ENCODE data around the gene GGCX. TPM values are rescaled to one million over a fixed set of nuclear protein-coding genes. Genes with fewer than 3 reads are reported as not detected.

Gene GGCX
- total and polyA plus RNA-seq, 3 experiments from 2014 or later = 15.7 to 23.3 (median 22.3) TPM

DNA sequence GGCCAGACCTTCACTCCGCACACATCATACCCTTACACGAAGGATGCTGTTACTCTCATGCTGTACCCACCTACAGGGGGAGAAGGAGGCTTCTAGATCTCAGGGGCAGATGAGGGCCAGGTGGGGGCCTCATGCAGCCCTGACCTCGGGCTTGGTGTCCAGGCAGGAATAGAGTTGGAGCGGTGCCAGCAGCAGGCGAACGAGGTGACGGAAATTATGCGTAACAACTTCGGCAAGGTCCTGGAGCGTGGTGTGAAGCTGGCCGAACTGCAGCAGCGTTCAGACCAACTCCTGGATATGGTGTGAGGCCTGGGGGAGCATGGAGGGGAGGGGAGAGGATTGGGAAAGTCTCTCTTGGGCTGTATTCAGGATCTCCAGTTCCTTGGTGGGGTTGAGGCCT is 30.3 kb upstream of the GGCX start:
- no peak overlapping the region for H3K4me3 ChIP-seq (ENCODE audit: low read length)
- Mint-ChIP-seq H3K4me1 (peaks cover 38 to 44% (median 41%) of the 10 kb centered on the region in 3 donors), H3K9me3 (no peaks in the 10 kb centered on the region), H3K4me3 (peak overlapping the region in 1 of 7 donors; percentile 76), H3K27ac (peak overlapping the region in 2 of 8 donors; percentile 7 to 66), H3K27me3 (no peaks in the 10 kb centered on the region), H3K36me3 (peaks cover 0 to 13% (median 0%) of the 10 kb centered on the region in 3 donors)
- no peaks in the 10 kb centered on the region for H3K36me3 ChIP-seq (ENCODE audit: insufficient read depth, low read length)
- H3K27me3 ChIP-seq (ENCODE audit: insufficient read depth, low read length, poor library complexity, severe bottlenecking) = no peaks in the 10 kb centered on the region
- no peak overlapping the region for H3K27ac ChIP-seq (ENCODE audit: low read depth, low read length)
- DNase-seq = no peak
- H3K4me1 ChIP-seq (ENCODE audit: insufficient read depth, low read length) = peaks cover 26% of the 10 kb centered on the region
- CTCF ChIA-PET = no interaction called here
- POLR2A ChIA-PET = no interaction called here
- H3K9me3 ChIP-seq (ENCODE audit: low read length) = no peaks in the 10 kb centered on the region

- H3K27me3 Mint-ChIP-seq = peaks cover 0 to under 1% of the 10 kb centered on the region in 2 donors
- H3K36me3 ChIP-seq (ENCODE audit: insufficient read depth, low read length) = no peaks in the 10 kb centered on the region
- no peaks in the 10 kb centered on the region for H3K27me3 ChIP-seq (ENCODE audit: insufficient read depth, low read length, poor library complexity, severe bottlenecking)
- no peaks in the 10 kb centered on the region for H3K9me3 Mint-ChIP-seq
- peak overlapping the region in 3 of 8 donors; percentile 0 to 80 (median 6) for H3K27ac Mint-ChIP-seq
- DNase-seq = no peak
- ChIA-PET CTCF (no interaction called here), POLR2A (interaction anchor here (0.7 kb wide), 1 partner anchor 19 kb away, joined by 8 read pairs; no protein-coding TSS in a partner anchor)
- H3K36me3 Mint-ChIP-seq = peaks cover 0 to 10% (median 0%) of the 10 kb centered on the region in 3 donors
- H3K4me3 Mint-ChIP-seq = peak overlapping the region in 1 of 7 donors; percentile 22
- H3K4me1 Mint-ChIP-seq = peaks cover 36 to 42% (median 37%) of the 10 kb centered on the region in 3 donors
- H3K4me3 ChIP-seq (ENCODE audit: low read length) = no peak overlapping the region
- peaks cover 23% of the 10 kb centered on the region for H3K4me1 ChIP-seq (ENCODE audit: insufficient read depth, low read length)
- no peaks in the 10 kb centered on the region for H3K9me3 ChIP-seq (ENCODE audit: low read length)
- no peak overlapping the region for H3K27ac ChIP-seq (ENCODE audit: low read depth, low read length)
Observed at GRCh38 chr2:85590950-85591349, 29.7 kb upstream of the GGCX start.

DNA sequence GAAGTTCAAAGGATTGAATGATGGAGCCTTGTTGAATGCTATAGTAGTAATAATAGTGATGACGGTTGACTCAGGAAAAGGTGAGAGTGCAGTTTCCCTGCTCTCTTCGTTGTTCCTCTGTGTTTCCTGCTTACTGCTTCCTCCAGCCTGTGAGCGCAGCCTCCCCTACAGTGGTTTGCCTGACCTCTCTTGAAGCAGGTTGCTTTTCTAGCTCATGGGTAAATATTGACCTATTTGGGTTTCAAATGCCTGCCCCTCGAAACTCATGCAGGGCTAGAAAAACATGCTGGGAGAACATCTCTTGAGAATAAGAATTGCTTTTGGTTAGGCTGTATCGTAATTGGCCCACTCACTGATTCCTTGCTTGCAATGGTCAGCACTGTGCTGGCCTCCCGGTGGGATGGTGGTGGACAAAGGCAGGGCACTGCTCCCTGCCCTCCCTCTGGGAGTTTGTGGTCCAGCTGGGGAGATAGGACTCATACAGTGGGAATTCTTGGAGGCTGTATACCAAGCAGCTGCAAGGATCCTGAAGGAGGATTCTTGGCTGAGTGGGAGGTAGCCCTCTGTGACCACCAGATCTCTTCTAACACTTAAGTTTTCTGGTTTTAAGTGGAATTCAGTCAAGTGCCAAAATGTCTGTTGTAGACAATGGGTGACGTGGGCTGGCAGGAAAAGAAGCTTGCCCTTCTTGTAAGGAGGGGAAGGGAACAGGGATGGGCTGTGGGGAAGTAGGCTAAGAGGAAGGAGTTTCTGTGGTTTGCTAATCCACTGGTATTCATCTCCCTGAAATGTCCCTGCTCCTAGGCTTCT is 28.9 kb upstream of the GGCX start:
- Histone ChIP-seq H3K4me1 (ENCODE audit: insufficient read depth, low read length) (peaks cover 30% of the 10 kb centered on the region), H3K36me3 (ENCODE audit: insufficient read depth, low read length) (no peaks in the 10 kb centered on the region), H3K4me3 (ENCODE audit: low read length) (no peak overlapping the region), H3K9me3 (ENCODE audit: low read length) (no peaks in the 10 kb centered on the region), H3K27me3 (ENCODE audit: insufficient read depth, low read length, poor library complexity, severe bottlenecking) (no peaks in the 10 kb centered on the region), H3K27ac (ENCODE audit: low read depth, low read length) (no peak overlapping the region)
- ChIA-PET CTCF (no interaction called here), POLR2A (interaction anchor here (0.7 kb wide), 1 partner anchor 20 kb away, joined by 8 read pairs; no protein-coding TSS in a partner anchor)
- Mint-ChIP-seq H3K4me3 (peak overlapping the region in 1 of 7 donors; percentile 22), H3K36me3 (peaks cover 0 to 3% (median 0%) of the 10 kb centered on the region in 3 donors), H3K9me3 (no peaks in the 10 kb centered on the region), H3K4me1 (peaks cover 37 to 42% (median 37%) of the 10 kb centered on the region in 3 donors), H3K27me3 (peaks cover 0 to 1% of the 10 kb centered on the region in 2 donors), H3K27ac (peak overlapping the region in 6 of 8 donors; percentile 0 to 80 (median 30))
- no peak for DNase-seq

DNA sequence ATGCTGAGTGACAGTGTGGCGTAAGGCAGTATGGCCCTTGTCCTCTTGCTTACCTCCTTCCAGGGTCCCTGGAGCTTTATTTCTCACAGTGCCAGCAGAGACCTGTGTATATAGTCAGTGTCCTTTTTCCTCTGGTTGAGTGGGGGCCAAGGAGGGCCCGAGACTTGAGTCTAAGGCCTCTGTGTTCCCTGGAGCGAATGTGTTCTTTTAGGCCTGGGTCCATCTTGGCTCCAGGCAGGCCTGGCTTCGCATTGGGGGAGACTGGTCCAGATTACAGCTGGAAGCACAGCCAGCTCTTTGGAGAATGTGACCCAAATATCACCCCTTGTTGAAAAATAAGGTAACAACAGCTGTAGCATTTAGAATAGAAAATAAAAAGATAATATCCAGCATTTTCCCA is 27.9 kb upstream of the GGCX start:
- Histone ChIP-seq H3K4me3 (ENCODE audit: low read length) (no peak overlapping the region), H3K27ac (ENCODE audit: low read depth, low read length) (no peak overlapping the region), H3K27me3 (ENCODE audit: insufficient read depth, low read length, poor library complexity, severe bottlenecking) (no peaks in the 10 kb centered on the region), H3K36me3 (ENCODE audit: insufficient read depth, low read length) (no peaks in the 10 kb centered on the region), H3K9me3 (ENCODE audit: low read length) (no peaks in the 10 kb centered on the region), H3K4me1 (ENCODE audit: insufficient read depth, low read length) (peaks cover 28% of the 10 kb centered on the region)
- ChIA-PET POLR2A (interaction anchor here (0.8 kb wide), 1 partner anchor 12 kb away, joined by 3 read pairs; the partner anchor contains the start of gene VAMP8), CTCF (interaction anchor here (0.7 kb wide), 1 partner anchor 18 kb away, joined by 3 read pairs; no protein-coding TSS in a partner anchor)
- Mint-ChIP-seq H3K27ac (peak overlapping the region in 3 of 8 donors; percentile 51 to 87 (median 84)), H3K4me1 (peaks cover 32 to 38% (median 32%) of the 10 kb centered on the region in 3 donors), H3K27me3 (peaks cover 0 to 1% of the 10 kb centered on the region in 2 donors), H3K36me3 (peaks cover 0 to 4% (median 0%) of the 10 kb centered on the region in 3 donors), H3K4me3 (no peak overlapping the region), H3K9me3 (no peaks in the 10 kb centered on the region)
- DNase-seq = no peak

GRCh38 chr2:85588645-85589044 is 27.4 kb upstream of the GGCX start:
- Histone ChIP-seq H3K4me1 (ENCODE audit: insufficient read depth, low read length) (peaks cover 29% of the 10 kb centered on the region), H3K27me3 (ENCODE audit: insufficient read depth, low read length, poor library complexity, severe bottlenecking) (no peaks in the 10 kb centered on the region), H3K4me3 (ENCODE audit: low read length) (no peak overlapping the region), H3K9me3 (ENCODE audit: low read length) (no peaks in the 10 kb centered on the region), H3K27ac (ENCODE audit: low read depth, low read length) (no peak overlapping the region), H3K36me3 (ENCODE audit: insufficient read depth, low read length) (no peaks in the 10 kb centered on the region)
- no peak for DNase-seq
- ChIA-PET CTCF (interaction anchor here (0.7 kb wide), 1 partner anchor 19 kb away, joined by 3 read pairs; no protein-coding TSS in a partner anchor), POLR2A (interaction anchor here (0.8 kb wide), 1 partner anchor 11 kb away, joined by 3 read pairs; the partner anchor contains the start of gene VAMP8)
- H3K9me3 Mint-ChIP-seq = no peaks in the 10 kb centered on the region
- H3K4me3 Mint-ChIP-seq = peak overlapping the region in 1 of 7 donors; percentile 73
- peaks cover 0 to 7% (median 0%) of the 10 kb centered on the region in 3 donors for H3K36me3 Mint-ChIP-seq
- peaks cover 0 to 1% of the 10 kb centered on the region in 2 donors for H3K27me3 Mint-ChIP-seq
- peaks cover 33 to 39% (median 34%) of the 10 kb centered on the region in 3 donors for H3K4me1 Mint-ChIP-seq
- H3K27ac Mint-ChIP-seq = peak overlapping the region in 7 of 8 donors; percentile 14 to 94 (median 77)

DNA sequence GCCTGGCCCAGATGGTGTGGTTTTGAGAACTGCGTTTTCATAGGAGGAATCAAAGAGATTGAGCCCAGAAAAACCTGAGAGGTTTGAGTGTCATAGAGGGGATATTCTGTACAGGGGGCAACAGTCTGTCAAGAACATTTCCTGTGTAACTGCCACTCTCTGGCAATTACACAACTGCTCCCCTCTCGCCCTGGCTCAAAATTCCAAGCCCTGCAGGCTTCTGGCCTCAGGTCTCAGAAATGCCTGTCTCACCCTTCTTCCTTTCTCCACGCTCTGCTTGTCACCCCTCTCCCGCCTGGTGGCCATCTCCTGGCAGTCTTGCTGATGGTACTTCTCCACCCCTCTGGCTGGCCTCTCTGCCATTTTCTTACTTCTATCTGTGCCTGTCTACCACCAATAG is 26.9 kb upstream of the GGCX start:
- POLR2A ChIA-PET = no interaction called here
- Mint-ChIP-seq H3K27ac (peak overlapping the region in 7 of 8 donors; percentile 14 to 94 (median 77)), H3K4me3 (peak overlapping the region in 1 of 7 donors; percentile 73), H3K27me3 (peaks cover 0 to 1% of the 10 kb centered on the region in 2 donors), H3K4me1 (peaks cover 37 to 43% (median 37%) of the 10 kb centered on the region in 3 donors), H3K9me3 (no peaks in the 10 kb centered on the region), H3K36me3 (peaks cover 0 to 11% (median 0%) of the 10 kb centered on the region in 3 donors)
- Histone ChIP-seq H3K4me1 (ENCODE audit: insufficient read depth, low read length) (peaks cover 33% of the 10 kb centered on the region), H3K27me3 (ENCODE audit: insufficient read depth, low read length, poor library complexity, severe bottlenecking) (no peaks in the 10 kb centered on the region), H3K27ac (ENCODE audit: low read depth, low read length) (no peak overlapping the region), H3K9me3 (ENCODE audit: low read length) (no peaks in the 10 kb centered on the region), H3K36me3 (ENCODE audit: insufficient read depth, low read length) (no peaks in the 10 kb centered on the region), H3K4me3 (ENCODE audit: low read length) (no peak overlapping the region)
- no peak for DNase-seq
- CTCF ChIA-PET = no interaction called here

GRCh38 chr2:85585781-85586105 is 24.4 kb upstream of the GGCX start:
- Histone ChIP-seq H3K4me3 (ENCODE audit: low read length) (no peak overlapping the region), H3K36me3 (ENCODE audit: insufficient read depth, low read length) (peaks cover 4% of the 10 kb centered on the region), H3K27me3 (ENCODE audit: insufficient read depth, low read length, poor library complexity, severe bottlenecking) (no peaks in the 10 kb centered on the region), H3K9me3 (ENCODE audit: low read length) (no peaks in the 10 kb centered on the region), H3K4me1 (ENCODE audit: insufficient read depth, low read length) (peaks cover 38% of the 10 kb centered on the region), H3K27ac (ENCODE audit: low read depth, low read length) (no peak overlapping the region)
- Mint-ChIP-seq H3K9me3 (no peaks in the 10 kb centered on the region), H3K4me3 (peak overlapping the region; percentile 87 to 98 (median 91)), H3K27me3 (peaks cover 0 to 1% of the 10 kb centered on the region in 2 donors), H3K36me3 (peaks cover 6 to 29% (median 6%) of the 10 kb centered on the region in 3 donors), H3K27ac (peak overlapping the region; percentile 54 to 95 (median 92)), H3K4me1 (peaks cover 43 to 56% (median 44%) of the 10 kb centered on the region in 3 donors)
- ChIA-PET CTCF (interaction anchor here (0.8 to 1.5 kb wide), 4 partner anchors 21 to 52 kb away, joined by 3 to 4 read pairs (median 4); partner anchors contain the start of gene USP39), POLR2A (interaction anchor here (2.3 kb wide), 1 partner anchor 10 kb away, joined by 8 read pairs; the partner anchor contains the start of gene RNF181)
- DNase-seq = no peak
